Measurements from ENCODE around the gene ACOT8.

DNA sequence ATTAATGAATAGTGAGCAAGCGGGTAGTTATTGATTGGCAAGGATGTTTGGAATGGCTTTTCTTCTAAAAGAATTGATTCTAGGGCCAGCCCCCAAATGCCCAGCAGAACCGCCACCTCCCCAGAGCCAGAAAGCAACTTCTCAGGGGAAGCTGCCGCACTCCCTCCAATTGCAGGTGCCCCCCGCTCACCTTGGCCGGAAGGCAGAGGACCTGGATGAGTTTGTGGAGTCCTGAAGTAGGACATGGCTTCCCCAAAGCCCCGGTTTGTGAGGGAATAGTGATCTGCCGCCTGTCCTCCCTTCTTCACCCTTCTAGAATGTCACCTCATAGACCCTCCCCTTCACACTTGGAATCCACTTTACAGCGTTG is 30.1 kb upstream of the ACOT8 start, which contains the start of gene SPATA25:
- TF ChIP-seq SUZ12 (IDR thresholded peaks at IDR 0.05) (no peak), FOXK2 (IDR thresholded peaks at IDR 0.05) (no peak), ARNT (IDR thresholded peaks at IDR 0.05) (no peak), FOXM1 (IDR thresholded peaks at IDR 0.05; ENCODE audit: borderline replicate concordance) (no peak), ELF4 (IDR thresholded peaks at IDR 0.05) (no peak), SP1 (IDR thresholded peaks at IDR 0.05) (no peak), NFRKB (IDR thresholded peaks at IDR 0.05) (no peak), ZNF384 (IDR thresholded peaks at IDR 0.05) (no peak), HDGF (IDR thresholded peaks at IDR 0.05; ENCODE audit: borderline replicate concordance) (no peak), BHLHE40 (IDR thresholded peaks at IDR 0.05; ENCODE audit: borderline replicate concordance) (no peak)
- TF ChIP-seq, protein P1, sequence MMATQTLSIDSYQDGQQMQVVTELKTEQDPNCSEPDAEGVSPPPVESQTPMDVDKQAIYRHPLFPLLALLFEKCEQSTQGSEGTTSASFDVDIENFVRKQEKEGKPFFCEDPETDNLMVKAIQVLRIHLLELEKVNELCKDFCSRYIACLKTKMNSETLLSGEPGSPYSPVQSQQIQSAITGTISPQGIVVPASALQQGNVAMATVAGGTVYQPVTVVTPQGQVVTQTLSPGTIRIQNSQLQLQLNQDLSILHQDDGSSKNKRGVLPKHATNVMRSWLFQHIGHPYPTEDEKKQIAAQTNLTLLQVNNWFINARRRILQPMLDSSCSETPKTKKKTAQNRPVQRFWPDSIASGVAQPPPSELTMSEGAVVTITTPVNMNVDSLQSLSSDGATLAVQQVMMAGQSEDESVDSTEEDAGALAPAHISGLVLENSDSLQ (IDR thresholded peaks at IDR 0.05) = no peak
